MCF 10A (cell line): ENCODE results near the gene DNM3. TPM values are rescaled to one million over a fixed set of nuclear protein-coding genes. Genes with fewer than 3 reads are reported as not detected.

Experiments
- BruUV-seq: library from RNA; stranded (reverse); fragments of 400-500 nt; replicated peaks from 2 replicates; lab custom pipeline; 2021; lab: Mats Ljungman, UMichigan
- CTCF ChIA-PET: fragments of 300-600 bp; sonication (Branson Sonifier 250); formaldehyde crosslinking; extraction: SDS; loops from one replicate; lab custom pipeline; 2021; ENCODE audit warnings: antibody characterized with exemption, inconsistent platforms; lab: Yijun Ruan, JAX
- POLR2A ChIA-PET: fragments of 300-600, 350-650 bp; sonication (Branson Sonifier 250); formaldehyde crosslinking; extraction: SDS; loops from one replicate; lab custom pipeline; 2020; ENCODE audit warnings: antibody characterized with exemption, inconsistent platforms; lab: Yijun Ruan, JAX
- DNase-seq: peaks from one replicate; pipeline ENCODE4 v3.0.0-alpha.2; 2018; ENCODE audit not compliant: unreplicated experiment
- H3K27ac Mint-ChIP-seq: one replicate; pipeline ENCODE4 v1.8.0; 2022; ENCODE audit warnings: mild to moderate bottlenecking, low read depth, mixed read lengths; ENCODE audit not compliant: unreplicated experiment
- H3K27me3 Mint-ChIP-seq: one replicate; pipeline ENCODE4 v1.8.0; 2022; ENCODE audit warnings: mixed read lengths; ENCODE audit not compliant: insufficient read depth, unreplicated experiment
- H3K36me3 Mint-ChIP-seq: one replicate; pipeline ENCODE4 v1.8.0; 2022; ENCODE audit warnings: mild to moderate bottlenecking, moderate library complexity, mixed read lengths; ENCODE audit not compliant: insufficient read depth, unreplicated experiment
- H3K4me1 Mint-ChIP-seq: one replicate; pipeline ENCODE4 v1.8.0; 2022; ENCODE audit warnings: mixed read lengths; ENCODE audit not compliant: insufficient read depth, unreplicated experiment
- H3K4me3 Mint-ChIP-seq: one replicate; pipeline ENCODE4 v1.8.0; 2022; ENCODE audit warnings: mild to moderate bottlenecking, moderate library complexity, mixed read lengths; ENCODE audit not compliant: unreplicated experiment
- H3K9me3 Mint-ChIP-seq: one replicate; pipeline ENCODE4 v1.8.0; 2022; ENCODE audit warnings: mixed read lengths; ENCODE audit not compliant: unreplicated experiment
- CTCF ChIP-seq: fragments of 200-600 bp; IDR thresholded peaks from one replicate; pipeline ENCODE4 v1.8.0; 2022; ENCODE audit warnings: antibody characterized with exemption, mild to moderate bottlenecking; ENCODE audit not compliant: unreplicated experiment
- intact Hi-C: fragments of 100-400 bp; cut with micrococcal nuclease; formaldehyde crosslinking; loops from 2 replicates; pipeline ENCODE4 v1.14.1; 2022
- total RNA-seq: library from RNA; stranded (reverse); gene quantifications from 2 replicates; pipeline ENCODE4 v1.2.3, GENCODE V29; 2022

Gene DNM3
- total RNA-seq, 1 experiment from 2014 or later, result 0.68 TPM

- intact Hi-C loops, result no loop called here
- ChIA-PET CTCF (interaction anchor here (0.5 to 2.3 kb wide), 9 partner anchors 91 to 485 kb away, joined by 3 to 5 read pairs (median 3); no protein-coding TSS in a partner anchor), POLR2A (interaction anchor here (0.9 to 4.1 kb wide), 3 partner anchors 19 to 56 kb away, joined by 4 to 27 read pairs (median 9); no protein-coding TSS in a partner anchor)
- no peaks in the 10 kb centered on the region for H3K36me3 Mint-ChIP-seq
- H3K27ac Mint-ChIP-seq, result no peak overlapping the region
- no peak for DNase-seq
- no peak overlapping the region for H3K4me3 Mint-ChIP-seq
- no peak for TF ChIP-seq CTCF
- BruUV-seq, result no TSS peak
- H3K9me3 Mint-ChIP-seq, result no peaks in the 10 kb centered on the region
- peaks cover 16% of the 10 kb centered on the region for H3K4me1 Mint-ChIP-seq
- no peaks in the 10 kb centered on the region for H3K27me3 Mint-ChIP-seq
Measured at GRCh38 chr1:172378109-172378760, 536.9 kb downstream of the DNM3 start.

- Mint-ChIP-seq H3K27ac (no peak overlapping the region), H3K4me3 (no peak overlapping the region)
Measured at GRCh38 chr1:172380441-172381244, 539.3 kb downstream of the DNM3 start.

GRCh38 chr1:172381946-172382345, 540.6 kb downstream of the DNM3 start:
- BruUV-seq, result no TSS peak
- ChIA-PET POLR2A (interaction anchor here (0.6 to 1.6 kb wide), 2 partner anchors 39 to 279 kb away, joined by 3 read pairs; no protein-coding TSS in a partner anchor), CTCF (interaction anchor here (0.7 to 1.6 kb wide), 2 partner anchors 17 to 638 kb away, joined by 3 to 4 read pairs; no protein-coding TSS in a partner anchor)
- Mint-ChIP-seq H3K36me3 (no peaks in the 10 kb centered on the region), H3K4me3 (no peak overlapping the region), H3K4me1 (peaks cover 4% of the 10 kb centered on the region), H3K27me3 (no peaks in the 10 kb centered on the region), H3K27ac (no peak overlapping the region), H3K9me3 (no peaks in the 10 kb centered on the region)
- no peak for DNase-seq
- TF ChIP-seq CTCF, result no peak
- intact Hi-C loops, result no loop called here

More at GRCh38 chr1:172380441-172381244, 539.3 kb downstream of the DNM3 start:
- Mint-ChIP-seq H3K9me3 (no peaks in the 10 kb centered on the region), H3K36me3 (no peaks in the 10 kb centered on the region), H3K27me3 (no peaks in the 10 kb centered on the region), H3K4me1 (peaks cover 4% of the 10 kb centered on the region)
- DNase-seq, result no peak
- BruUV-seq, result no TSS peak
- no peak for TF ChIP-seq CTCF
- intact Hi-C loops, result no loop called here
- POLR2A ChIA-PET, result interaction anchor here (1.6 kb wide), 1 partner anchor 38 kb away, joined by 3 read pairs; no protein-coding TSS in a partner anchor
- CTCF ChIA-PET, result interaction anchor here (1.0 to 1.5 kb wide), 2 partner anchors 19 to 290 kb away, joined by 4 to 7 read pairs; no protein-coding TSS in a partner anchor

- DNase-seq, result no peak
- Mint-ChIP-seq H3K4me3 (no peak overlapping the region), H3K27me3 (no peaks in the 10 kb centered on the region), H3K27ac (no peak overlapping the region), H3K9me3 (no peaks in the 10 kb centered on the region), H3K36me3 (no peaks in the 10 kb centered on the region), H3K4me1 (peaks cover 4% of the 10 kb centered on the region)
- ChIA-PET POLR2A (no interaction called here), CTCF (interaction anchor here (0.7 to 1.6 kb wide), 2 partner anchors 17 to 638 kb away, joined by 3 to 4 read pairs; no protein-coding TSS in a partner anchor)
- intact Hi-C loops, result no loop called here
- BruUV-seq, result no TSS peak
- no peak for TF ChIP-seq CTCF
Measured at GRCh38 chr1:172382406-172382805, 541.1 kb downstream of the DNM3 start.
